DMS53 (cell line): ENCODE measurements around the gene WDR20.
"Not testable (repeated sequence)": the region's sequence is repeated elsewhere in the genome, so short reads cannot be mapped to it uniquely, and the experiment has no call there.

Experiments
- DNase-seq: peaks from one replicate; lab custom pipeline; 2025; lab: John Stamatoyannopoulos, UW

Gene WDR20

DNA sequence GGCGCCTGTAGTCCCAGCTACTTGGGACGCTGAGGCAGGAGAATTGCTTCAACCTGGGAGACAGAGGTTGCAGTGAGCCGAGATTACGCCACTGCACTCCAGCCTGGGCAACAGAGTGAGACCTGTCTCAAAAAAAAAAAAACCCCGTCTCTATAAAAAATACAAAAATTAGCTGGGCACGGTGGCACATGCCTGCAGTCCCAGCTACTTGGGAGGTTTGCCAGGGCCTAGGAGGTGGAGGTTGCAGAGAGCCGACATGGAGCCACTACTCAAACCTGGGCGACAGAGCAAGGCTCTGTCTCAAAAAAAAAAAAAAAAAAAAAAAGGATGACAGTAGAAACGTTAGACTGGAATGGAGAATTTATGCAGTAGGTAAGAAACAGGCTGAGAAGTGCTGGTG lies 5.7 kb upstream of the WDR20 start:
- not testable (repeated sequence) for DNase-seq

DNA sequence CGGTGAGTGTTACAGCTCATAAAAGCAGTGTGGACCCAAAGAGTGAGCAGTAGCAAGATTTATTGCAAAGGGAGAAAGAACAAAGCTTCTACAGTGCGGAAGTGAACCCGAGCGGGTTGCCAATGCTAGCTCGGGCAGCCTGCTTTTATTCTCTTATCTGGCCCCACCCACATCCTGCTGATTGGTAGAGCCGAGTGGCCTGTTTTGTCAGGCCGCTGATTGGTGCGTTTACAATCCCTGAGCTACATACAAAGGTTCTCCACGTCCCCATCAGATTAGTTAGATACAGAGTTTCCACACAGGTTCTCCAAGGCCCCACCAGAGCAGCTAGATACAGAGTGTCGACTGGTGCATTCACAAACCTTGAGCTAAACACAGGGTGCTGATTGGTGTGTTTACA lies 5.0 kb upstream of the WDR20 start:
- not testable (repeated sequence) for DNase-seq

DNA sequence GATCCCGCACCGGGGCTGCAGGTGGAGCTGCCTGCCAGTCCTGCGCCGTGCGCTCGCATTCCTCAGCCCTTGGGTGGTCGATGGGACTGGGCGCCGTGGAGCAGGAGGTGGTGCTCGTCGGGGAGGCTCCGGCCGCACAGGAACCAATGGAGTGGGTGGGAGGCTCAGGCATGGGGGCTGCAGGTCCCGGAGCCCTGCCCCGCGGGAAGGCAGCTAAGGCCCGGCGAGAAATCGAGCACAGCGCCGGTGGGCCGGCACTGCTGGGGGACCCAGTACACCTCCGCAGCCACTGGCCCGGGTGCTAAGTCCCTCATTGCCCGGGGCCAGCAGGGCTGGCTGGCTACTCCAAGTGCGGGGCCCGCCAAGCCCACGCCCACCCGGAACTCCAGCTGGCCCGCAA lies 4.2 kb upstream of the WDR20 start:
- not testable (repeated sequence) for DNase-seq

DNA sequence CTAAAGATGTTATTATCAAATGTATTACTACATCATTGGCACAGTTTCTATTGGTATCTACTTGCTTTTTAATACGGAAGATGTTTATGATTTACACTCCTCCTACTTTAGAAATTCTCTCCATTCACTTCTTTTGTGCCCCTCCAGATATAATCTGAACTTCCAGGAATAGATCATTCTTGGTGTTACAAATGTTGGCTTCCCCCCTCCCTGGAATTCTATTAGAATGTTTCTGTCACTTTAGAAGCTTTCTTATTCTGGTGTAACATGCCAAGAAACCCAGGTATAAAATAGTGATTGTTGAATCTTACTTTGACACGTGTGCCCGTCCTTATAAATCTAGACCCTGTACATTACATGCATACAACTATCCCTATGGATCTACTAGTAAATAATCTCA lies 1.2 kb upstream of the WDR20 start:
- no peak for DNase-seq

DNA sequence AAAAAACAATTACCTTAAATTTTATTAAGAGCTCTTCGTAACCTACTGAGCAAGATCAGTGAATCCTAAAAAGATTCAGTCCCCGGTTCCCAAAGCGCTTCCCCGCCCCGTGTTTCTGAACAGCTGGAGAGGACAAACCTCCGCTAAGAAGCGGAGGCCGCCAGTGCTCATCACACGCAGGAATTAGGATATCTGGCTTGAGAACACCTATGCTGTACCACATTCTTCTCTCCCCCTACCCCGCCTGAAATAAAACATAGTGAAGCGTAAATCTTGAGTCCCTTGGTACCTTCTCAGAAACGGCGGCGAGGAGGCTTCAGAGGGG lies 774 bp upstream of the WDR20 start:
- DNase-seq, result peak; percentile 67

DNA sequence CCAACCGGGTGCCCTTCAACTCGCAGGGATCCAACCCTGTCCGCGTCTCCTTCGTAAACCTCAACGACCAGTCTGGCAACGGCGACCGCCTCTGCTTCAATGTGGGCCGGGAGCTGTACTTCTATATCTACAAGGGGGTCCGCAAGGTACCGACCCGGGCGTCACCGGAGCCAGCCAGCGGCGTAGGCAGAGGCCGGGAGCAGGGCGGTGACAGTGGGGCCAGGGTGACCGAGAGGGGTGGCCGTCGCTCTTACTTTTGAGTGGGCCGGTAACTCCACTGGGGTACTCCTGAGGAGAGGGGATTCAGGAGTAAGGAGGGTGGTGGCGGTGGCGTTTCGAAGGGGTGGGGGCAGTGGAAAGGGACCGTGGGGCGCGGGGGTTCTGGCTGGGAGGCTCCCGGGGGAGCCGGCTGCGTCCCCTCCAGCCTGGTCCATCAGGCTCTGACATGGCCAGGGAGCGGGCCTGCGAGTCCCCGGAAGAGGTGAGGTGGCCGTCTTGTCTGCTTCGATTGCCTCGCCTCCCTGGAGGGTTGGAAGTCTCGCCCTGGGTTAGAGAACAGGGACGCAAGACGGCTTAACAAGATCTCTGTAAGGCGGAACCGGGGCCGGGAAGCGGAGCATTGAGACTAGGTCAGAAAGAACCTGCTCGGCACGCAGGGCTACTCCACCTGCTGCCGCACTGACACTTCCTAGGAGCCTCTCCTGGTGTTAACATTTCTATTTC lies 491 bp downstream of the WDR20 start:
- DNase-seq, result peak; percentile 46

DNA sequence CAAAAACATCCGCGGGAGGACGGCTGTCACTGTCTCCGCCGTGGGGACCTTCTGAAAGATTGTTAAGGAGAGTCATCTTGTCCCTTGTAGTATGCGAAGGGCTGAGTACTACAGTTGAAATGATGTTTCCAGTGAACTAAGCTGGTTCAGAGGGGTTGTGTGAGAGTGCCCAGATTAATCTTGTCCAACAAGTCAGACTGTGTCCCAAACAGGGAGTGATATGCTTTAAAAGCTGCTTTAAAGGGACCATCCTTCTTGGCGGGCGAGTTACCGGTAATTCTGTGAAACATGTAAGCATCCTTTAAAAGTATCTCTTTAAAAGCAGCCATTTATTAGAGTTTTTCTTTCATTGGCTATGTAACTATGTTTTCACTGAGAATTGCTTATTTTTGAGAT lies 1.1 kb downstream of the WDR20 start:
- DNase-seq, result peak; percentile 36

DNA sequence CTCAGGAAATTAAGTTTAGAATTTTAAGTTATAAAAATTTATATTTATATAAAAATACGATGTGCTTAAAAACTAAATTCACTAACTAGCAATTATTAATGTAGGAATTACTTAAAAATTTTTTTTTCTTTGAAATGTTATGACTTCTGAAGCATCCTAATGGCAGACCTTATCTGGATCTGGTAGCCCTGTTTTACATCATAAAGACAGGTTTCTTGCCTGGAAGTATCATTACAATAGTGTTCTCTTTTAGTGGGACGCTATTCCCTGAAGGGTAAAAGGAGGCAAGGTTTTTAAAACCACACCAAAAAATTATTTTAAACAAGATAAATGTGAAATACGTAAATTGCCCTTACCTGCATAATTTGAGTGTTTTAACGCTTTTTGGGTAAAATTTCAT lies 2.1 kb downstream of the WDR20 start:
- no peak for DNase-seq

DNA sequence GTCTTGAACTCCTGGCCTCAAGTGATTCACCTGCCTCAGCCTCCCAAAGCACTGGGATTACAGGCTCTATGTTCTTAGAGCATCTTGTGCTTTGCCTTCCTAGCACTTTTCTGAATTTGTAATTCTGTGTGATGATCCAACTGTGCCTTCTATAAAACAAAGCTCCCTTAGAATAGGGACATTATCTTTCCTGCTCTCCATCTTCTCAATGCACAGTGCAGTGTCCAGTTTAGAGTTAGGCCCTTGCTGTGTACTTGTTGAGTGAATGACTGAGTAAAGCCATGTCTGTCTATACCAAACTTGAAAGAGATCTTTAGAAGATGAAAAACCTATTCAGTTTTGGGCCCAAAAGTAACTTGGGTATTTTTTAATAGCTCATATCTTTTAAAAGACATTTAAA lies 5.2 kb downstream of the WDR20 start:
- DNase-seq, result no peak

DNA sequence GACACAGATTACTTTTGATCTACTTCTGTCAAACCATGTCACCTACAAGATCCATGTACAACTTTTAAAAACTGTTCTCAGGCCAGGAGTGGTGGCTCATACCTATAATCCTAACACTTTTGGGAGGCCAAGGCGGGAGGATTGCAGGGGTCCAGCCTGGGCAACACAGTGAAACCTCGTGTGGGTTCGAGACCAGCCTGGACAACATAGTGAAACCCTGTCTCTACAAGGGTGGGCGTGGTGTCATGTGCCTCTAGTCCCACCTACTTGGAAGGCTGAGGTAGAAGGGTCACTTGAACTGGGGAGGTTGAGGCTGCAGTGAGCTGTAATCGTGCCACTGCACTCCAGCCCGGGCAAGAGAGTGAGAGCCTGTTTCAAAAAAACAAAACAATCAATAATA lies 5.7 kb downstream of the WDR20 start:
- no peak for DNase-seq

DNA sequence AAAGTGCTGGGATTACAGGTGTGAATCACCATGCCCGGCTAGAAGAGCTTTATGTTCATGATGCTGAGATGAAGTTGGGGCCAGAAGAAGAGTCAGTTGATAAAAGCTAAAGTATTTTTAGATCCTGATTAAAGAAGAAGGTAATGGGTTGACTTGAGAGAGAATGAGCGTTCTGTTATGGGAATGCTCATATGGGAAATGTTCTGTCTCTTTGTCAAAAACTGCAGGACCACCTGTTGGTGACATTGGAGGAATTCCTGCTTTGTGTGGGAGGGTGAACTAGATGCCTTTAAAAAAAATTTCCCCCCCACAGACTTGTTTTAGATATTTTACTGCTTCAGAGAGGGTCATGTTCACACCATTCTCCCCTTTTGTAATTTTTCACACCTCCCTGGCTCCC lies 6.7 kb downstream of the WDR20 start:
- DNase-seq, result no peak

DNA sequence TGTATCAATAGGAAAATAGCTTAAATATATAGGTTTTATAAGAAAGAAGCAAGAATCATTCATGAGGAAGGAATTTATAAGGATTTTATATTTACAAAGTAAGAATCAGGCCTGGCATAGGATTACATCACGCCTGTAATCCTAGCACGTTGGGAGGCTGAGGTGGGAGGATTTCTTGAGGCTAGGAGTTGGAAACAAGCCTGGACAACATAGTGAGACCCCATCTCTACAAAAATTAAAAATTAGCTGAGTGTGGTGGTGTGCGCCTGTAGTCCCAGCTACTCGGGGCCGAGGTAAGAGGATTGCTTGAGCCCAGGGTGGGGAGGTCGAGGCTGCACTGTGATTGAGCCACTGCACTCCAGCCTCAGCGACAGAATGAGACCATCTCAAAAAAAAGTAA lies 10.4 kb downstream of the WDR20 start:
- no peak for DNase-seq

DNA sequence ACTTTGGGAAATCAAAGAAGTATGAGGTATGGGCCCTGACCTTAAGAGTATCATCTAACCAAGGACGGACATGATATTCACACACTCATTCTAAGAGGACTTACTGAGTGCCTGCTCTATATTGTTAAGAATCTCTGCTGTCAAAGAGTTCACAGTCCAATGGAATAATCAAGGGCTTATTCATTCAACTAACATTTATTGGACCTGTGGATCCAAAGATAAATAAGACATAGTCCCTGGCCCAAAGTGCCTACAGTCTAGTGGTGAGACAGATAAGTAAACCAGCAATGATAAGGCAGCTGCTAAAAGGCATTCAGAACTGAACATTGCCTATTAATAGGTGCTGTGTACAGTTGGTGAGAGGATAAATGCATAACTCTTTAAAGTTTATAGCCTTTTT lies 11.0 kb downstream of the WDR20 start:
- DNase-seq, result no peak

DNA sequence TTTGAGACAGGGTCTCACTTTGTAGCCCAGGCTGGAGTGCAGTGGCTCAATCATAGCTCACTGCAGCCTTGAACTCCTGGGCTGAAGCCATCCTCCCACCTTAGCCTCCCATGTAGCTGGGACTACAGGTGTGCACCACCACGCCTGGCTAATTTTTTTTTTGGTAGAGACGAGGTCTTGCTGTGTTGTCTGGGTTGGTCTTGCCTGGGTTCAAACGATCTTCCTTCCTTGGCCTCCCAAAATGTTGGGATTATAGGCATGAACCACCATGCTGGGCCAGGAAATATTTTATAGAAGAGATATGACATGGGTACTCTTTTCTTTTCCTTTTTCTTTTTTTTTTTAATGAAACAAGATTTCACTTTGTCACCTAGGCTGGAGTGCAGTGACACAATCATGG lies 11.7 kb downstream of the WDR20 start:
- not testable (repeated sequence) for DNase-seq

DNA sequence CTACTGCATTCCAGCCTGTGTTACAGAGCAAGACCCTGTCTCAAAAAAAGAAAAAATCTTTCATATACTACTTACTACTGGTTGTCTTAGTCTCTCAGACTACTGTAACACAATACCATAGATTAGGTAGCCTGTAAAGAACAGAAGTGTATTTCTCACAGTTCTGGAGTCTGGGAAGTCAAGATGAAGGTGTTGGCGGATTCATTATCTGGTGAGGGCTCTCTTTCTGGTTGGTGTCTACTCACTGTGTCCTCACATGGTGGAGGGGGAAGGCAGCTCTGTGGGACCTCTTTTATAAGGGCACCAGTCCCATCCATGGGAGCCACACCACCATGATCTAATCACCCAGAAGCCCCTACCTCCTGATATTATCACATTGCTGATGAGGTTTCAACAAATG lies 14.4 kb downstream of the WDR20 start:
- DNase-seq, result no peak

DNA sequence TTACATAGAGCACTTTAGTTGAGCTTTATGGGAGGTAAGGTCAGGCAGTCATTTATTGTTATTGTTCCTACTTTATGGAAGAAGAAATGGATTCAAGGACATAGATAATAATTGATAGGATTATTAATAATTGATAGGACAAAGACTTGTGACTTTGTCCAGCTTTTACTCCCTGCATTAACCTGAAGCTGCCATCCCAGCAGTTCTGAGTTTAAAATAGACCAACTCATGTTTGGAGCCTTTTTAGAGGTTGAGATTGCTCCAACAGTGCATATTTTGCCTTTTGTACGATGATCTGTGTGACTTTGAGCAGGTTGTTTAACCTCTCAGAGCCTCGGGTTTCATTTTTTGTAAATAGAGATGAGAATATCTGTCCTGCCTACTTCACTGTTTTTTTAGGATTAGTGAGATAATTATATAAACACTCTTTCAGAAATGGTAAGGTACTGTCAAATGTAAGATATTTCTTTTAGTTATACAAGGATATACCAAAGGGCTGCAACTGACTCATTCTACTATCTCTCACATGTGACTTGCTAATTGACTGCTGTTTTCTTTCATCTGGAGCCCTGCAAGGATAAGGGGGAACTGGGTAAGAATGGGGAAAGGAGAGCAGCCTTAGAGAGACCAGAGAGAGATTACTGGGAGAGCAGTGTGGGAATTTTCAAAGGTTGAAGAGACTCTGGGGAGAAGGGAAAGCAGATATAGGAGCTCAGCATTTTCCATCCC lies 15.3 kb downstream of the WDR20 start:
- DNase-seq, result no peak

DNA sequence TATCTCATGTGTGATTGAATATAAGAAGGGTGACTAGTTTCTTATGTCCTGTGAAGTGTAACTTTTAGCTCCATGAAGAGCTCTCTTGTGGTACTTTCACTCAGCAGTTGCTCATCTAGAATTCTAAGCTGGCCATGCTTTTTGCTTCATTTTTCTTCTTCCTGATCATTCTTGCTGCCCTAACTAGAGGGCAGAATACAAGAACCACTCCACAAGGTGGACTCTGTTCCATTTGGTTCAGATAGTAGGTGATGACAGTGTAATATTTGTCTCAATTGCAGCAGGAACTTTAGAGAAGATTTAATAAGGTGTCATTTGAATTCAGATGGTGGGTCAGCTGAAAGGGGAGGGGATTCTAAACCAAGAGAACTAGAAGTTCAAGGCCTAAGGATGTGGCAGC lies 17.6 kb downstream of the WDR20 start:
- no peak for DNase-seq

DNA sequence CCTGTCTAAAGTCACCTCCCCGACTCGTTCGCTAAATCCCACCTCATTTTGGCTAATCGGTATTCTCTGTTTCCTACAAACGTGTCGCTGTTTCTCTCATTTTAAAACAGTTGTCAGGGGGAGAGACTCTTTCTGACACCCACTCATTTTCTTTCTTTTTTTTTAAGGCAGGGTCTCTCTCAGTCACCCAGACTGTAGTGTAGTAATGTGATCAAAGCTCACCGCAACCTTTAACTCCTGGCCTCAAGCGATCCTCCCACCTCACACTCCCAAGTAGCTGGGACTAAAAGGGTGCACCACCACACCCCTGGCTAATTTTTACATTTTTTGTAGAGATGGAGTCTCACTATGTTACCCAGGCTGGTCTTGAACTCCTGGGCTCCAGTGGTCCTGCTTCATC lies 19.1 kb downstream of the WDR20 start:
- no peak for DNase-seq

DNA sequence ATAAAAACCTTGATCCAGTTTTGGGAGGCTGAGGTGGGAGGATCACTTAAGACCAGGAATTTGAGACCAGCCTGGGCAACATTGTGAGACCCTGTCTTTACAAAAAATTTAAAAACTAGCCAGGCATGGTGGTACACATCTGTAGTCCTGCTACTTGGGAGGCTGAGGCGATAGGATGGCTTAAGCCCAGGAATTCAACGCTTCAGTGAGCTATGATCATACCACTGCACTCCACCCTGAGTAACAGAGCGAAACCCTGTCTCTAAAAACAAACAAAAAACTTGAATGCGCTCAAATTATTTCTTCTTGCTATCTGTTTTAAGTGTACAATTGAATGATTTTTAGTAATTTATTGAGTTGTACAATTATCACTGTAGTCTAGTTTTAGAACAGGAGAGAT lies 20.1 kb downstream of the WDR20 start:
- no peak for DNase-seq

DNA sequence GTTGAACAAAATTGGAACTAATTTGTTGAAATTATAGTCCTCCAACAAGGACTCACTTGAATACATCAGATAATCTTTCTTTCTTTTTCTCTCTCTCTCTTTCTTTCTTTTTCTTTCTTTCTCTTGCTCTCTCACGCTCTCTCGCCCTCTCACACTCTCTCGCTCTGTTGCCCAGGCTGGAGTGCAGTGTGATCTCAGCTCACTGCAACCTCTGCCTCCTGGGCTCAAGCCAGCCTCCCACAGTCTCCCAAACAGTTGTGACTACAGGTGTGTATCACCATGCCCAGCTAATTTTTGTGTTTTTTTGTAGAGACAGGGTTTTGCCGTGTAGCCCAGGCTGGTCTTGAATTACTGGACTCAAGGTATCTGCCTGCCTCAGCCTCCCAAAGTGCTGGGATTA lies 22.8 kb downstream of the WDR20 start:
- no peak for DNase-seq

DNA sequence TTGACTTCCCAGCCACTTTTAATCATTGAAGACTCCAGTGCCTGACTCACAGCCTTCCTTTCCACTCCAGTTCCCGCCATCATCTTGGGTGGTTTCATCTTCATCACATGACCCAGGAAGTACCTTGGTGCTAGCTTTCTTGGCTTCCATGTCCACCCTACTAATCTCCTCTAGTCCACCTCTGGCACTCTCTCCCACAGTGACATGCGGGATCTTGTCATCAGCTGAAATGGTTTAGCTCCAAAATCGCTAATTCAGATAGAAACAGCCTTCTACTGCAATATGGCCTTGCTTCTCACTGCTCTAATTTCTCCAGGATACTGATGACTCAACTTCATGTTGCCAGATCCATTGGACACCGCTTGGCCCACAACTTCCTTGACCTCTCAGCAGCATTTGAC lies 24.5 kb downstream of the WDR20 start:
- DNase-seq, result no peak

DNA sequence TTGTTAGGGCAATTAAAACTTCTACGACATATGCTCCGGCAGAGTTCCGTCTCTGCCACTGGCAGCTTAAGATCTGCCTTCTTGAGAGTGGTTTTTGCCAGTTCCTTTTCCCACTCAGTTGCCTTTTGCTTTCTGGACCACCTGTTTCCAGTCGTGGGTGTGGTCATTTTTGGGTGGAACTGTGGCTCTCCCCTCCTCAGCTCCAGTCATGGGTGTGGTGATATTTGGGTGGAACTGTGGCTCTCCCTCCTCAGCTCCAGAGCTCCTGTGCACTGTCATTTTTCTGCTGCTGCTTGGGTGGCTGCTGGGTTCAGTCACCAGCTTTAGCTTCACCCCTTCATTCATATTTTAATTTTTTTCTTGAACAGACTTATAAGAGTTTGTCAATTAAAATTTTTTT lies 25.3 kb downstream of the WDR20 start:
- no peak for DNase-seq

DNA sequence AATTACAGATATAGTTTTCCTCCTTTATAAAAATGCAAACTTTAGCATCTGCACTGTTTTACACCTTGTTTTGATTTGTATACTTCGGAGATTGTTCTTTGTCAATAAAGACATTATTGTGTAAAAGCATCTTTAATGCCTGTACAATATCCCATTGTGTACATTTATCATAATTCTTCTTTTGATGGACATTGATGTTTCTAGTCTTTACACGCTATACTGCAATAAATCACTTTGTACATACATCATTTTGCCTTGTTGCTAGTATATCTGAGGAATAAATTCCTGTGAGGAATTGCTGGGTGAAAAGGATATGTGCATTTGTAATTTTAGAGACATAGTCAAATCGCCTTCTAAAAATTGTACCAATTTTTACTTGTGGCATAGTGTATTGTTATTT lies 30.4 kb downstream of the WDR20 start:
- no peak for DNase-seq
